GM03348 (cell line): ENCODE data around the gene TMBIM1.

Experiments used
- DNase-seq: peaks from one replicate; pipeline ENCODE4 v3.0.0; 2012; ENCODE audit warnings: low spot score

Gene TMBIM1

GRCh38 chr2:218292048-218293014 lies at the start of gene TMBIM1:
Gene TMBIM1, minus strand, starts transcription at chr2:218292503. Its CDS starts 10,362 bp downstream, at chr2:218282141.
- DNase-seq = peak; percentile 97

GRCh38 chr2:218341381-218341780 lies 49.1 kb upstream of the TMBIM1 start:
- no peak for DNase-seq

- DNase-seq = no peak
These were observed 48.4 kb upstream of the TMBIM1 start for GRCh38 chr2:218340656-218341055.

GRCh38 chr2:218334531-218334930 lies 42.2 kb upstream of the TMBIM1 start:
- no peak for DNase-seq

- no peak for DNase-seq
These were observed 40.8 kb upstream of the TMBIM1 start for GRCh38 chr2:218332920-218333645.

GRCh38 chr2:218332288-218332687 lies 40.0 kb upstream of the TMBIM1 start:
- no peak for DNase-seq

GRCh38 chr2:218331745-218332144 lies 39.4 kb upstream of the TMBIM1 start:
- DNase-seq = no peak

- no peak for DNase-seq
These were observed 37.7 kb upstream of the TMBIM1 start for GRCh38 chr2:218329826-218330593.

- no peak for DNase-seq
These were observed 36.9 kb upstream of the TMBIM1 start for GRCh38 chr2:218329027-218329825.

- DNase-seq = no peak
These were observed 36.0 kb upstream of the TMBIM1 start for GRCh38 chr2:218328294-218328693.

- DNase-seq = no peak
These were observed 35.3 kb upstream of the TMBIM1 start for GRCh38 chr2:218327451-218328210.

GRCh38 chr2:218326315-218326714 lies 34.0 kb upstream of the TMBIM1 start:
- DNase-seq = no peak

- DNase-seq = no peak
These were observed 33.4 kb upstream of the TMBIM1 start for GRCh38 chr2:218325566-218326160.

- peak; percentile 56 for DNase-seq
These were observed 31.5 kb upstream of the TMBIM1 start for GRCh38 chr2:218323526-218324472.

GRCh38 chr2:218322768-218323525 lies 30.6 kb upstream of the TMBIM1 start:
- DNase-seq = peak; percentile 86

- DNase-seq = no peak
These were observed 28.5 kb upstream of the TMBIM1 start for GRCh38 chr2:218320704-218321336.

GRCh38 chr2:218319813-218320365 lies 27.6 kb upstream of the TMBIM1 start:
- DNase-seq = no peak
